Erythroblast (primary cell): ENCODE results near the gene CDYL2.

ENCODE experiments used
- DNase-seq, 2 experiments: peaks; one replicate each; lab custom pipeline; 2025; lab: John Stamatoyannopoulos, UW
- GATA1 ChIP-seq: IDR thresholded peaks from 2 replicates; pipeline ENCODE4 v1.6.1; 2011; ENCODE audit warnings: low read depth, mild to moderate bottlenecking, control low read depth, low read length, moderate library complexity
- POLR2A ChIP-seq: IDR thresholded peaks from 2 replicates; pipeline ENCODE4 v1.6.1; 2011; ENCODE audit warnings: mild to moderate bottlenecking, low read length

The CDYL2 gene

GRCh38 chr16:80719573-80719972, 84.8 kb downstream of the CDYL2 start:
- TF ChIP-seq POLR2A (no peak), GATA1 (no peak)
- DNase-seq = no peak

- TF ChIP-seq POLR2A (no peak), GATA1 (no peak)
- no peak for DNase-seq
Measured at GRCh38 chr16:80718480-80719220, 85.7 kb downstream of the CDYL2 start.

- TF ChIP-seq POLR2A (no peak), GATA1 (no peak)
- no peak for DNase-seq
Measured at GRCh38 chr16:80717611-80718010, 86.8 kb downstream of the CDYL2 start.

- TF ChIP-seq POLR2A (no peak), GATA1 (no peak)
- DNase-seq = no peak
Measured at GRCh38 chr16:80716564-80717139, 87.7 kb downstream of the CDYL2 start.

- TF ChIP-seq POLR2A (no peak), GATA1 (no peak)
- DNase-seq = no peak
Measured at GRCh38 chr16:80711406-80711805, 93.0 kb downstream of the CDYL2 start.

- no peak for TF ChIP-seq POLR2A
- TF ChIP-seq GATA1 = no peak
- no peak for DNase-seq
Measured at GRCh38 chr16:80710918-80711317, 93.5 kb downstream of the CDYL2 start.

GRCh38 chr16:80708823-80709222, 95.6 kb downstream of the CDYL2 start:
- no peak for TF ChIP-seq POLR2A
- no peak for TF ChIP-seq GATA1
- no peak for DNase-seq

- TF ChIP-seq POLR2A (no peak), GATA1 (no peak)
- no peak for DNase-seq
Measured at GRCh38 chr16:80707686-80708085, 96.7 kb downstream of the CDYL2 start.

- TF ChIP-seq POLR2A = no peak
- TF ChIP-seq GATA1 = no peak
- DNase-seq = no peak
Measured at GRCh38 chr16:80705596-80705995, 98.8 kb downstream of the CDYL2 start.

GRCh38 chr16:80704751-80705505, 99.5 kb downstream of the CDYL2 start:
- DNase-seq = no peak
- TF ChIP-seq GATA1 = no peak
- TF ChIP-seq POLR2A = no peak

- no peak for TF ChIP-seq GATA1
- no peak for DNase-seq
Measured at GRCh38 chr16:80703131-80704071, 101.0 kb downstream of the CDYL2 start.

GRCh38 chr16:80702696-80703095, 101.7 kb downstream of the CDYL2 start:
- no peak for DNase-seq
- TF ChIP-seq GATA1 (no peak), POLR2A (no peak)

GRCh38 chr16:80700558-80700957, 103.8 kb downstream of the CDYL2 start:
- DNase-seq = no peak
- TF ChIP-seq GATA1 = no peak
- no peak for TF ChIP-seq POLR2A
